HCT116 (cell line): ENCODE data around the gene TAF8. TPM values are rescaled to one million over a fixed set of nuclear protein-coding genes. Genes with fewer than 3 reads are reported as not detected.

Source experiments
- ATAC-seq: fragments of 200-7000 bp; cut with Tn5 transposase; 2 replicates; pipeline ENCODE4 v1.9.1; 2020; ENCODE audit warnings: mild to moderate bottlenecking, moderate library complexity
- BruUV-seq: library from RNA; stranded (reverse); fragments of 400-500 nt; replicated peaks from 2 replicates; lab custom pipeline; 2021; lab: Mats Ljungman, UMichigan
- CTCF ChIA-PET: fragments of 300-600 bp; sonication (Branson Sonifier 250); formaldehyde crosslinking; loops from one replicate; lab custom pipeline; 2021; ENCODE audit warnings: antibody characterized with exemption; lab: Charles Lee
- POLR2A ChIA-PET: fragments of 300-600, 350-600 bp; sonication (Branson Sonifier 250); formaldehyde crosslinking; loops from one replicate; lab custom pipeline; 2021; ENCODE audit warnings: antibody characterized with exemption; lab: Charles Lee
- RAD21 ChIA-PET, 2 experiments: fragments of 300-600 bp; sonication (Branson Sonifier 250); formaldehyde crosslinking; loops; one replicate each; lab custom pipeline; 2023; ENCODE audit warnings: low total read pairs in 2 of 2; ENCODE audit not compliant: uncharacterized antibody in 2 of 2, unreplicated experiment in 2 of 2, low non-redundant PET in 1 of 2; lab: Charles Lee
- DNase-seq: peaks from one replicate; pipeline ENCODE4 v3.0.0-alpha.2; 2010; ENCODE audit warnings: low read depth, low spot score
- H2AFZ ChIP-seq: fragments of 200-600 bp; shearing (Covaris generic), sonication (generic); 2 replicates; pipeline ENCODE4 v1.6.1; 2017; ENCODE audit warnings: low read depth, mixed run types, mixed read lengths, antibody characterized with exemption, low read length; ENCODE audit not compliant: poor library complexity, severe bottlenecking
- H3K27ac ChIP-seq: 2 replicates; pipeline ENCODE4 v1.5.1; 2012; ENCODE audit warnings: low read depth, low read length
- H3K27me3 ChIP-seq: fragments of 200-600 bp; sonication (generic); 2 replicates; pipeline ENCODE4 v1.6.1; 2016; ENCODE audit warnings: mixed run types, low read length, mixed read lengths; ENCODE audit not compliant: insufficient read depth
- H3K36me3 ChIP-seq, 2 experiments: fragments of 200-500 bp in 1 of 2; fragments of 200-600 bp in 1 of 2; sonication (Bioruptor generic) in 1 of 2; sonication (generic) in 1 of 2; 2 replicates each; pipeline versions ENCODE4 v1.5.1 to v1.6.1; 2014 to 2016; ENCODE audit warnings: low read length in 2 of 2, inconsistent platforms in 1 of 2, mixed read lengths in 1 of 2, mixed run types in 1 of 2; ENCODE audit not compliant: insufficient read depth in 2 of 2, control insufficient read depth in 1 of 2
- H3K4me1 ChIP-seq, 2 experiments: fragments of 200-600 bp in 1 of 2; sonication (generic) in 1 of 2; 2 replicates each; pipeline versions ENCODE4 v1.5.1 to v1.6.1; 2012 to 2017; ENCODE audit warnings: low read length in 2 of 2, inconsistent platforms in 1 of 2, mild to moderate bottlenecking in 1 of 2, mixed read lengths in 1 of 2, mixed run types in 1 of 2, moderate library complexity in 1 of 2; ENCODE audit not compliant: insufficient read depth in 2 of 2, control insufficient read depth in 1 of 2
- H3K4me2 ChIP-seq: fragments of 200-600 bp; sonication (generic); 2 replicates; pipeline ENCODE4 v1.6.1; 2017; ENCODE audit warnings: mixed run types, low read length, mixed read lengths
- H3K4me3 ChIP-seq, 2 experiments: fragments of 200-600 bp in 1 of 2; sonication (generic) in 1 of 2; replicated peaks in 1 of 2; 2 replicates each; pipeline ENCODE4 v1.5.1; 2011 to 2016; ENCODE audit warnings: low read length in 2 of 2, control low read depth in 1 of 2, low read depth in 1 of 2, mild to moderate bottlenecking in 1 of 2, mixed read lengths in 1 of 2, mixed run types in 1 of 2
- H3K79me2 ChIP-seq: fragments of 200-600 bp; sonication (generic); 2 replicates; pipeline ENCODE4 v1.6.1; 2017; ENCODE audit warnings: mild to moderate bottlenecking, mixed run types, low read length, moderate library complexity, mixed read lengths; ENCODE audit not compliant: insufficient read depth
- H3K9ac ChIP-seq: fragments of 200-600 bp; sonication (generic); 2 replicates; pipeline ENCODE4 v1.6.1; 2016; ENCODE audit warnings: low read length, mixed read lengths
- H3K9me2 ChIP-seq: fragments of 200-600 bp; sonication (generic), shearing (Covaris generic); 2 replicates; pipeline ENCODE4 v1.6.1; 2017; ENCODE audit warnings: mixed run types, mild to moderate bottlenecking, moderate library complexity; ENCODE audit not compliant: insufficient read depth
- H3K9me3 ChIP-seq, 2 experiments: fragments of 200-500 bp in 1 of 2; fragments of 200-600 bp in 1 of 2; sonication (Bioruptor generic) in 1 of 2; sonication (generic) in 1 of 2; 2 replicates each; pipeline ENCODE4 v1.6.1; 2014 to 2017; ENCODE audit warnings: low read length in 2 of 2, mixed read lengths in 2 of 2, inconsistent platforms in 1 of 2, low read depth in 1 of 2, mild to moderate bottlenecking in 1 of 2, mixed run types in 1 of 2, moderate library complexity in 1 of 2; ENCODE audit not compliant: control insufficient read depth in 1 of 2, insufficient read depth in 1 of 2
- H4K20me1 ChIP-seq: fragments of 200-600 bp; sonication (generic), shearing (Covaris generic); 2 replicates; pipeline ENCODE4 v1.6.1; 2017; ENCODE audit warnings: mixed run types, mild to moderate bottlenecking, moderate library complexity; ENCODE audit not compliant: insufficient read depth
- CEBPB ChIP-seq: IDR thresholded peaks from 2 replicates; pipeline ENCODE4 v1.6.1; 2012; ENCODE audit warnings: low read depth
- EGR1 ChIP-seq: IDR thresholded peaks from 2 replicates; pipeline ENCODE4 v1.6.1; 2012; ENCODE audit warnings: low read depth
- ELF1 ChIP-seq: IDR thresholded peaks from 2 replicates; pipeline ENCODE4 v1.6.1; 2012; ENCODE audit warnings: low read depth, borderline replicate concordance
- EZH2 ChIP-seq: fragments of 200-600 bp; sonication (generic); IDR thresholded peaks from 2 replicates; pipeline ENCODE4 v1.6.1; 2017; ENCODE audit warnings: antibody characterized with exemption, mixed run types
- FOSL1 ChIP-seq: IDR thresholded peaks from 2 replicates; pipeline ENCODE4 v1.6.1; 2012; ENCODE audit warnings: low read depth
- JUND ChIP-seq: IDR thresholded peaks from 2 replicates; pipeline ENCODE4 v1.6.1; 2012
- POLR2A ChIP-seq: IDR thresholded peaks from 2 replicates; pipeline ENCODE4 v1.7.0; 2011; ENCODE audit warnings: borderline replicate concordance; ENCODE audit not compliant: insufficient read depth, insufficient read length; ENCODE audit errors: extremely low read depth
- REST ChIP-seq: IDR thresholded peaks from 2 replicates; pipeline ENCODE4 v1.6.1; 2012; ENCODE audit warnings: low read depth
- SIN3A ChIP-seq: IDR thresholded peaks from 2 replicates; pipeline ENCODE4 v1.6.1; 2012; ENCODE audit warnings: low read depth
- SP1 ChIP-seq: IDR thresholded peaks from 2 replicates; pipeline ENCODE4 v1.6.1; 2012; ENCODE audit warnings: low read depth
- SRF ChIP-seq: IDR thresholded peaks from 2 replicates; pipeline ENCODE4 v1.6.1; 2012; ENCODE audit warnings: low read depth
- TCF7L2 ChIP-seq: IDR thresholded peaks from 2 replicates; pipeline ENCODE4 v1.7.0; 2011; ENCODE audit warnings: borderline replicate concordance, inconsistent platforms; ENCODE audit not compliant: insufficient read depth, insufficient read length; ENCODE audit errors: extremely low read depth
- YY1 ChIP-seq: IDR thresholded peaks from 2 replicates; pipeline ENCODE4 v1.6.1; 2011; ENCODE audit warnings: low read length, low read depth, moderate library complexity, mild to moderate bottlenecking; ENCODE audit not compliant: insufficient replicate concordance; ENCODE audit errors: extremely low read depth
- ZFX ChIP-seq: fragments of 450-650 bp; IDR thresholded peaks from 2 replicates; pipeline ENCODE4 v1.6.1; 2017
- ZNF274 ChIP-seq: fragments of 200-500 bp; sonication (Bioruptor generic); IDR thresholded peaks from 2 replicates; pipeline ENCODE4 v1.6.1; 2014; ENCODE audit warnings: mild to moderate bottlenecking, low read depth, low read length, inconsistent platforms
- intact Hi-C: fragments of 100-400 bp; cut with micrococcal nuclease; formaldehyde crosslinking; loops from 2 replicates; pipeline ENCODE4 v1.10.0; 2022
- total RNA-seq: library from RNA; stranded (reverse); gene quantifications from one replicate; pipeline ENCODE4 v1.2.1, GENCODE V29; 2021; ENCODE audit not compliant: unreplicated experiment
- TF ChIP-seq, protein P1 (sequence below): IDR thresholded peaks from 2 replicates; pipeline ENCODE4 v1.6.1; 2012
- TF ChIP-seq, protein P2 (sequence below): IDR thresholded peaks from 2 replicates; pipeline ENCODE4 v1.6.1; 2012
- TF ChIP-seq, protein P3 (sequence below), 3 experiments: fragments of 200-600 bp in 1 of 3; sonication (generic) in 1 of 3; IDR thresholded peaks in 2 of 3; conservative IDR thresholded peaks in 1 of 3; 2 replicates each; pipeline ENCODE4 v1.5.1; 2012 to 2017; ENCODE audit warnings: low read depth in 2 of 3, low read length in 2 of 3, antibody characterized with exemption in 1 of 3, borderline replicate concordance in 1 of 3, control low read depth in 1 of 3, mild to moderate bottlenecking in 1 of 3, mixed read lengths in 1 of 3, mixed run types in 1 of 3, moderate library complexity in 1 of 3; ENCODE audit not compliant: insufficient read depth in 1 of 3

The TAF8 gene
- total RNA-seq, 1 experiment from 2014 or later: 29.5 TPM

GRCh38 chr6:42026540-42026939, 23.8 kb upstream of the TAF8 start:
- no peaks in the 10 kb centered on the region for H3K79me2 ChIP-seq
- no peaks in the 10 kb centered on the region for H3K36me3 ChIP-seq
- no peak overlapping the region for H3K4me3 ChIP-seq
- RAD21 ChIA-PET: no interaction called here
- H3K4me2 ChIP-seq: no peak overlapping the region
- no peak overlapping the region for H2AFZ ChIP-seq
- BruUV-seq: no TSS peak
- CTCF ChIA-PET: no interaction called here
- intact Hi-C loops: no loop called here
- DNase-seq (no peak), ATAC-seq (no peak)
- no peak overlapping the region for H3K27ac ChIP-seq
- no peaks in the 10 kb centered on the region for H3K9me3 ChIP-seq
- H3K4me1 ChIP-seq: peaks cover 9 to 21% of the 10 kb centered on the region in 2 experiments; a peak in 3 of 4 replicates
- H4K20me1 ChIP-seq: no peaks in the 10 kb centered on the region
- POLR2A ChIA-PET: no interaction called here
- no peaks in the 10 kb centered on the region for H3K9me2 ChIP-seq
- no peak for TF ChIP-seq SIN3A
- no peak for TF ChIP-seq SP1
- TF ChIP-seq YY1: no peak
- TF ChIP-seq, protein P1, sequence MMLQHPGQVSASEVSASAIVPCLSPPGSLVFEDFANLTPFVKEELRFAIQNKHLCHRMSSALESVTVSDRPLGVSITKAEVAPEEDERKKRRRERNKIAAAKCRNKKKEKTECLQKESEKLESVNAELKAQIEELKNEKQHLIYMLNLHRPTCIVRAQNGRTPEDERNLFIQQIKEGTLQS: no peak
- TF ChIP-seq TCF7L2: no peak
- no peak for TF ChIP-seq ELF1
- no peak for TF ChIP-seq EZH2
- no peak for TF ChIP-seq POLR2A
- TF ChIP-seq FOSL1: no peak
- no peak for TF ChIP-seq ZFX
- TF ChIP-seq, protein P2, sequence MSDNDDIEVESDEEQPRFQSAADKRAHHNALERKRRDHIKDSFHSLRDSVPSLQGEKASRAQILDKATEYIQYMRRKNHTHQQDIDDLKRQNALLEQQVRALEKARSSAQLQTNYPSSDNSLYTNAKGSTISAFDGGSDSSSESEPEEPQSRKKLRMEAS: no peak
- TF ChIP-seq REST: no peak
- TF ChIP-seq, protein P3, sequence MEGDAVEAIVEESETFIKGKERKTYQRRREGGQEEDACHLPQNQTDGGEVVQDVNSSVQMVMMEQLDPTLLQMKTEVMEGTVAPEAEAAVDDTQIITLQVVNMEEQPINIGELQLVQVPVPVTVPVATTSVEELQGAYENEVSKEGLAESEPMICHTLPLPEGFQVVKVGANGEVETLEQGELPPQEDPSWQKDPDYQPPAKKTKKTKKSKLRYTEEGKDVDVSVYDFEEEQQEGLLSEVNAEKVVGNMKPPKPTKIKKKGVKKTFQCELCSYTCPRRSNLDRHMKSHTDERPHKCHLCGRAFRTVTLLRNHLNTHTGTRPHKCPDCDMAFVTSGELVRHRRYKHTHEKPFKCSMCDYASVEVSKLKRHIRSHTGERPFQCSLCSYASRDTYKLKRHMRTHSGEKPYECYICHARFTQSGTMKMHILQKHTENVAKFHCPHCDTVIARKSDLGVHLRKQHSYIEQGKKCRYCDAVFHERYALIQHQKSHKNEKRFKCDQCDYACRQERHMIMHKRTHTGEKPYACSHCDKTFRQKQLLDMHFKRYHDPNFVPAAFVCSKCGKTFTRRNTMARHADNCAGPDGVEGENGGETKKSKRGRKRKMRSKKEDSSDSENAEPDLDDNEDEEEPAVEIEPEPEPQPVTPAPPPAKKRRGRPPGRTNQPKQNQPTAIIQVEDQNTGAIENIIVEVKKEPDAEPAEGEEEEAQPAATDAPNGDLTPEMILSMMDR (IDR thresholded peaks at IDR 0.05 in 2 of 3, conservative IDR thresholded peaks at IDR 0.05 in 1 of 3; ENCODE audit: borderline replicate concordance in 1 of 3, insufficient read depth in 1 of 3, low read depth in 2 of 3, low read length in 2 of 3): no peak
- TF ChIP-seq EGR1: no peak
- no peak for TF ChIP-seq SRF
- no peak for TF ChIP-seq CEBPB
- no peak for TF ChIP-seq ZNF274
- no peak for TF ChIP-seq JUND
- H3K9ac ChIP-seq: no peak overlapping the region
- no peaks in the 10 kb centered on the region for H3K27me3 ChIP-seq
